A549 (cell line): ENCODE data around the gene SIDT2. TPM values are rescaled to one million over a fixed set of nuclear protein-coding genes. Genes with fewer than 3 reads are reported as not detected.

Experiments
- ATAC-seq, 2 experiments: fragments of 200-7000 bp in 1 of 2; fragments of >200 bp in 1 of 2; cut with Nextera tagmentation in 1 of 2; cut with Tn5 transposase in 1 of 2; 3 replicates each; pipeline versions ENCODE4 v1.8.0 to v1.9.1; 2018 to 2020; ENCODE audit warnings: mild to moderate bottlenecking in 1 of 2, moderate library complexity in 1 of 2
- CTCF ChIA-PET: fragments of 300-600 bp; sonication (Branson Sonifier 250); formaldehyde crosslinking; extraction: SDS; loops from one replicate; lab custom pipeline; 2021; ENCODE audit warnings: antibody characterized with exemption, inconsistent platforms; lab: Yijun Ruan, JAX
- POLR2A ChIA-PET: fragments of 350-600 bp; formaldehyde crosslinking; extraction: SDS; loops from one replicate; lab custom pipeline; 2021; ENCODE audit warnings: antibody characterized with exemption, inconsistent platforms; lab: Yijun Ruan, JAX
- DNase-seq, 2 experiments: peaks; one replicate each; pipeline versions ENCODE4 v3.0.0 to v3.0.0-alpha.2; 2011 to 2016; ENCODE audit warnings: low read depth in 1 of 2, low spot score in 1 of 2
- FAIRE-seq: peaks from 2 replicates; lab custom pipeline; 2011; peaks lifted over from hg19 to GRCh38; lab: Jason Lieb, UNC
- H3K27ac ChIP-seq, 2 experiments: fragments of >200 bp; sonication (Bioruptor Twin); formaldehyde crosslinking; 3 replicates each; pipeline ENCODE4 v1.5.1; 2016 to 2017
- H3K4me1 ChIP-seq: fragments of >200 bp; sonication (Bioruptor Twin); formaldehyde crosslinking; 3 replicates; pipeline ENCODE4 v1.6.1; 2016
- H3K4me2 ChIP-seq: fragments of >200 bp; sonication (Bioruptor Twin); formaldehyde crosslinking; 3 replicates; pipeline ENCODE4 v1.6.1; 2016
- H3K4me3 ChIP-seq: fragments of >200 bp; sonication (Bioruptor Twin); formaldehyde crosslinking; 3 replicates; pipeline ENCODE4 v1.5.1; 2016
- H3K9me3 ChIP-seq: fragments of >200 bp; sonication (Bioruptor Twin); formaldehyde crosslinking; 3 replicates; pipeline ENCODE4 v1.6.1; 2016
- BHLHE40 ChIP-seq: IDR thresholded peaks from 2 replicates; pipeline ENCODE4 v1.6.1; 2012; ENCODE audit warnings: low read depth, low read length, inconsistent platforms
- CBX2 ChIP-seq: fragments of 200-600 bp; sonication (generic); IDR thresholded peaks from 2 replicates; pipeline ENCODE4 v1.6.1; 2016; ENCODE audit warnings: low read depth, mild to moderate bottlenecking, borderline replicate concordance
- CBX8 ChIP-seq: fragments of 200-600 bp; sonication (generic); IDR thresholded peaks from 2 replicates; pipeline ENCODE4 v1.6.1; 2016
- CEBPB ChIP-seq, 2 experiments: fragments of >200 bp in 1 of 2; sonication (Bioruptor Twin) in 1 of 2; formaldehyde crosslinking in 1 of 2; IDR thresholded peaks; 2 replicates each; pipeline ENCODE4 v1.6.1; 2012 to 2016
- CHD2 ChIP-seq: fragments of 150-350 bp; IDR thresholded peaks from 2 replicates; pipeline ENCODE4 v1.6.1; 2014; ENCODE audit warnings: low read length; ENCODE audit not compliant: partially characterized antibody
- EHF ChIP-seq: fragments of 250-450 bp; sonication (Bioruptor Pico); IDR thresholded peaks from 2 replicates; pipeline ENCODE4 v1.5.0; 2020; ENCODE audit warnings: mild to moderate bottlenecking
- EHMT2 ChIP-seq: fragments of 200-600 bp; sonication (generic); IDR thresholded peaks from 2 replicates; pipeline ENCODE4 v1.6.1; 2016; ENCODE audit warnings: antibody characterized with exemption, low read depth, mild to moderate bottlenecking, moderate library complexity
- EP300 ChIP-seq, 2 experiments: fragments of >200 bp; sonication (Bioruptor Twin); formaldehyde crosslinking; IDR thresholded peaks; 2 replicates in 1 of 2; 3 replicates in 1 of 2; pipeline ENCODE4 v1.6.1; 2016 to 2017
- ESRRA ChIP-seq: fragments of 150-350 bp; IDR thresholded peaks from 2 replicates; pipeline ENCODE4 v1.6.1; 2014; ENCODE audit warnings: mild to moderate bottlenecking, low read length, borderline replicate concordance
- FOSB ChIP-seq: fragments of 250-450 bp; sonication (Bioruptor Pico); IDR thresholded peaks from 2 replicates; pipeline ENCODE4 v1.5.0; 2020; ENCODE audit warnings: mild to moderate bottlenecking, moderate library complexity
- FOXS1 ChIP-seq: fragments of 250-450 bp; sonication (Bioruptor Pico); IDR thresholded peaks from 2 replicates; pipeline ENCODE4 v1.5.0; 2020; ENCODE audit warnings: mild to moderate bottlenecking, moderate library complexity
- GATA3 ChIP-seq: IDR thresholded peaks from 2 replicates; pipeline ENCODE4 v1.6.1; 2012; ENCODE audit warnings: borderline replicate concordance
- HOXA7 ChIP-seq: fragments of 250-450 bp; sonication (Bioruptor Pico); IDR thresholded peaks from 2 replicates; pipeline ENCODE4 v1.5.0; 2020; ENCODE audit warnings: mild to moderate bottlenecking, moderate library complexity
- HOXB5 ChIP-seq: fragments of 250-450 bp; sonication (Bioruptor Pico); IDR thresholded peaks from 2 replicates; pipeline ENCODE4 v1.5.0; 2020; ENCODE audit warnings: mild to moderate bottlenecking, moderate library complexity
- JUN ChIP-seq, 2 experiments: fragments of >200 bp; sonication (Bioruptor Twin); formaldehyde crosslinking; IDR thresholded peaks; 2 replicates in 1 of 2; 3 replicates in 1 of 2; pipeline ENCODE4 v1.6.1; 2016 to 2017
- JUNB ChIP-seq: fragments of >200 bp; sonication (Bioruptor Twin); formaldehyde crosslinking; IDR thresholded peaks from 2 replicates; pipeline ENCODE4 v1.6.1; 2016
- KDM1A ChIP-seq: fragments of 200-600 bp; sonication (generic); IDR thresholded peaks from 2 replicates; pipeline ENCODE4 v1.6.1; 2016; ENCODE audit warnings: low read depth, mild to moderate bottlenecking
- MAFK ChIP-seq: fragments of 450-650 bp; IDR thresholded peaks from 2 replicates; pipeline ENCODE4 v1.6.1; 2014; ENCODE audit not compliant: partially characterized antibody
- MAZ ChIP-seq: fragments of 150-350 bp; IDR thresholded peaks from 2 replicates; pipeline ENCODE4 v1.6.1; 2014; ENCODE audit warnings: antibody characterized with exemption, low read depth, low read length, borderline replicate concordance
- MYC ChIP-seq: IDR thresholded peaks from 2 replicates; pipeline ENCODE4 v1.6.1; 2012; ENCODE audit warnings: mild to moderate bottlenecking, inconsistent platforms, low read length, improper control_type of control experiment, borderline replicate concordance
- NPAS2 ChIP-seq: fragments of 250-450 bp; sonication (Bioruptor Pico); IDR thresholded peaks from 2 replicates; pipeline ENCODE4 v1.8.0; 2022; ENCODE audit warnings: mild to moderate bottlenecking, moderate library complexity, borderline replicate concordance
- POLR2AphosphoS2 ChIP-seq: conservative IDR thresholded peaks from 2 replicates; pipeline ENCODE4 v1.6.1; 2012; ENCODE audit warnings: low read length, improper control_type of control experiment, inconsistent platforms
- RAD21 ChIP-seq, 2 experiments: fragments of >200 bp in 1 of 2; sonication (Bioruptor Twin) in 1 of 2; formaldehyde crosslinking in 1 of 2; IDR thresholded peaks in 1 of 2; conservative IDR thresholded peaks in 1 of 2; 2 replicates in 1 of 2; 3 replicates in 1 of 2; pipeline ENCODE4 v1.6.1; 2012 to 2018; ENCODE audit warnings: inconsistent platforms in 1 of 2
- RARB ChIP-seq: fragments of 250-450 bp; sonication (Bioruptor Pico); IDR thresholded peaks from 2 replicates; pipeline ENCODE4 v1.8.0; 2021; ENCODE audit warnings: mild to moderate bottlenecking, moderate library complexity
- RCOR1 ChIP-seq: fragments of 150-350 bp; IDR thresholded peaks from 2 replicates; pipeline ENCODE4 v1.6.1; 2014; ENCODE audit warnings: antibody characterized with exemption, low read length, low read depth
- SMC3 ChIP-seq: fragments of >200 bp; sonication (Bioruptor Twin); formaldehyde crosslinking; IDR thresholded peaks from 3 replicates; pipeline ENCODE4 v1.6.1; 2018; ENCODE audit warnings: inconsistent platforms
- ZNF302 ChIP-seq: fragments of 250-450 bp; sonication (Bioruptor Pico); IDR thresholded peaks from 2 replicates; pipeline ENCODE4 v1.9.0; 2021; ENCODE audit warnings: inconsistent platforms, mild to moderate bottlenecking, moderate library complexity
- ZSCAN20 ChIP-seq: fragments of 250-450 bp; sonication (Bioruptor Pico); IDR thresholded peaks from 2 replicates; pipeline ENCODE4 v1.8.0; 2022; ENCODE audit warnings: mild to moderate bottlenecking, moderate library complexity
- WGBS: methylation state at CpG from one replicate; pipeline ENCODE4 v1.1.6; 2017; ENCODE audit errors: missing lambda C conversion rate; 5-methylcytosine and 5-hydroxymethylcytosine counted together
- polyA plus RNA-seq, 4 experiments: library from polyadenylated mRNA; depleted of rRNA in 3 of 4; stranded (reverse); fragments of >200 nt; fragmentation: RNase III in 1 of 4; extraction: RNeasy Plus Mini Kit Qiagen cat#74134 plus additional on column Dnase treatment in 1 of 4; gene quantifications; 2 replicates in 3 of 4; 3 replicates in 1 of 4; pipeline ENCODE4 v1.2.3, GENCODE V29; 2011 to 2017
- TF ChIP-seq, protein P1 (sequence below): fragments of 250-450 bp; sonication (Bioruptor Pico); IDR thresholded peaks from 2 replicates; pipeline ENCODE4 v1.5.0; 2021; ENCODE audit warnings: mild to moderate bottlenecking, moderate library complexity, borderline replicate concordance
- TF ChIP-seq, protein P2 (sequence below): IDR thresholded peaks from 2 replicates; pipeline ENCODE4 v1.6.1; 2012
- TF ChIP-seq, protein P3 (sequence below): fragments of 250-450 bp; sonication (Bioruptor Pico); IDR thresholded peaks from 2 replicates; pipeline ENCODE4 v1.5.0; 2020; ENCODE audit warnings: low read depth, mild to moderate bottlenecking, moderate library complexity
- TF ChIP-seq, protein P4 (sequence below): fragments of 450-650 bp; IDR thresholded peaks from 2 replicates; pipeline ENCODE4 v1.6.1; 2014; ENCODE audit warnings: antibody characterized with exemption
- TF ChIP-seq, protein P5 (sequence below): fragments of >200 bp; sonication (Bioruptor Twin); formaldehyde crosslinking; IDR thresholded peaks from 3 replicates; pipeline ENCODE4 v1.5.1; 2016
- TF ChIP-seq, protein P6 (sequence below): fragments of 150-350 bp; IDR thresholded peaks from 2 replicates; pipeline ENCODE4 v1.6.1; 2014; ENCODE audit warnings: low read depth, mild to moderate bottlenecking, low read length

SIDT2 gene
- polyA plus RNA-seq, 2 of the 4 experiments (the other 2 are of a cell fraction), result 5.9 to 8.5 TPM

DNA sequence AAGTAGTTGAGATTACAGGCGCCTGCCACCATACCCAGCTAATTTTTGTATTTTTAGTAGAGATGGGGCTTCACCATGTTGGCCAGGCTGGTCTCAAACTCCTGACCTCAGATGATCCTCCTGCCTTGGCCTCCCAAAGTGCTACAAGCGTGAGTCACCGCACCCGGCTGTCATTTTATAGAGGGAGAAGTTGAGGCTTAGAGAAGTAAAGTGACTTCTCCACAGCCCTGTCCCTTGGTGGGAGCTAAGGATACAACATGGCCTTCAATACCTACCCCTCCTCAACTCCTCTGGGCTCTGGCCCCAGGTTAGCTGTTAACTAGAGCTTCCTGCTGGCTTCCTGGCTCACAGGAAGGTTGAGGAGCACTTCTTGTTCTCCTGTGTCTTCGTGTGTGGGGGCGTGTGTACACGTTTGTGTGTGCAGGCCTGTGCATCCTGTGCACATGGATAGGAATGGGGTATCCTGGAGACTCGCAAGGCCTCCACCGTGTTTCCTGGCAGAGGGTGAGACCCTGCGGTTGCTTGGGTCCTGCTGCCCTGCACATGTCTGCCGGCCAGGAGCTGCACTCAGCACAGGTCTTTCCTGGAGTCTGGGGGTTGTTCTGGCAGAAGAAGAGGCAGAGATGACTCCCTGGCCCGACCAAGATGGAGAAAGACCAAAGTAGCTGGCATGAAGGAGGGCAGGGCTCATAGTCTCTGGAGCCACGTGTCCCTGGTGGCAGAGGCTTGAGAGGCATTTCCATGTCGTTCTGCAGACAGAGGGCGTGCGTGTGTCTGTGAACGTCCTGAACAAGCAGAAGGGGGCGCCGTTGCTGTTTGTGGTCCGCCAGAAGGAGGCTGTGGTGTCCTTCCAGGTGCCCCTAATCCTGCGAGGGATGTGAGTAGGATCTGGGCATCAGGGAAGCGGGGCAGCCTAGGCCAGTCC is 2.4 kb downstream of the SIDT2 start:
- 59% methylated on average over 11 of the region's 22 CpGs for WGBS
- Histone ChIP-seq H3K4me3 (no peak overlapping the region), H3K4me1 (peaks cover 13% of the 10 kb centered on the region), H3K27ac (peak overlapping the region in 1 of 2 experiments; percentile 74; a peak in 4 of 6 replicates), H3K9me3 (no peaks in the 10 kb centered on the region), H3K4me2 (no peak overlapping the region)
- ChIA-PET CTCF (interaction anchor here (0.9 to 7.2 kb wide), 18 partner anchors 8 to 75 kb away, joined by 3 to 69 read pairs (median 4); partner anchors contain the start of genes PAFAH1B2 and PCSK7), POLR2A (interaction anchor here (0.7 kb wide), 1 partner anchor 407 kb away, joined by 5 read pairs; no protein-coding TSS in a partner anchor)
- DNase-seq (peak; percentile 66 to 87), FAIRE-seq (no peak), ATAC-seq (peak; percentile 53 to 73; a peak in 5 of 6 replicates)
- TF ChIP-seq NPAS2 (CRISPR knock-in tag) (no peak), KDM1A (no peak), ZSCAN20 (CRISPR knock-in tag) (no peak), MAFK (no peak), RARB (CRISPR knock-in tag) (no peak), MYC (no peak), RAD21 (conservative IDR thresholded peaks at IDR 0.05 in 1 of 2, IDR thresholded peaks at IDR 0.05 in 1 of 2) (peak in 1 of 2 experiments; percentile 47; a peak in 2 of 5 replicates), CHD2 (no peak), POLR2AphosphoS2 (no peak), EHF (CRISPR knock-in tag) (no peak), HOXA7 (CRISPR knock-in tag) (no peak), HOXB5 (CRISPR knock-in tag) (no peak), BHLHE40 (no peak), MAZ (no peak), FOXS1 (no peak), ESRRA (no peak), JUN (IDR thresholded peaks at IDR 0.05) (no peak), GATA3 (no peak), ZNF302 (CRISPR knock-in tag) (no peak), SMC3 (peak; percentile 32; the same call in 1 of the 3 replicates), JUNB (no peak), EHMT2 (no peak), CBX8 (no peak), CEBPB (IDR thresholded peaks at IDR 0.05) (no peak), EP300 (IDR thresholded peaks at IDR 0.05) (no peak), CBX2 (no peak), FOSB (CRISPR knock-in tag) (no peak), RCOR1 (no peak)
- TF ChIP-seq, protein P1, sequence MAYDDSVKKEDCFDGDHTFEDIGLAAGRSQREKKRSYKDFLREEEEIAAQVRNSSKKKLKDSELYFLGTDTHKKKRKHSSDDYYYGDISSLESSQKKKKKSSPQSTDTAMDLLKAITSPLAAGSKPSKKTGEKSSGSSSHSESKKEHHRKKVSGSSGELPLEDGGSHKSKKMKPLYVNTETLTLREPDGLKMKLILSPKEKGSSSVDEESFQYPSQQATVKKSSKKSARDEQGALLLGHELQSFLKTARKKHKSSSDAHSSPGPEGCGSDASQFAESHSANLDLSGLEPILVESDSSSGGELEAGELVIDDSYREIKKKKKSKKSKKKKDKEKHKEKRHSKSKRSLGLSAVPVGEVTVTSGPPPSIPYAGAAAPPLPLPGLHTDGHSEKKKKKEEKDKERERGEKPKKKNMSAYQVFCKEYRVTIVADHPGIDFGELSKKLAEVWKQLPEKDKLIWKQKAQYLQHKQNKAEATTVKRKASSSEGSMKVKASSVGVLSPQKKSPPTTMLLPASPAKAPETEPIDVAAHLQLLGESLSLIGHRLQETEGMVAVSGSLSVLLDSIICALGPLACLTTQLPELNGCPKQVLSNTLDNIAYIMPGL (CRISPR knock-in tag), result no peak
- TF ChIP-seq, protein P2, sequence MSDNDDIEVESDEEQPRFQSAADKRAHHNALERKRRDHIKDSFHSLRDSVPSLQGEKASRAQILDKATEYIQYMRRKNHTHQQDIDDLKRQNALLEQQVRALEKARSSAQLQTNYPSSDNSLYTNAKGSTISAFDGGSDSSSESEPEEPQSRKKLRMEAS, result peak; percentile 70
- TF ChIP-seq, protein P3, sequence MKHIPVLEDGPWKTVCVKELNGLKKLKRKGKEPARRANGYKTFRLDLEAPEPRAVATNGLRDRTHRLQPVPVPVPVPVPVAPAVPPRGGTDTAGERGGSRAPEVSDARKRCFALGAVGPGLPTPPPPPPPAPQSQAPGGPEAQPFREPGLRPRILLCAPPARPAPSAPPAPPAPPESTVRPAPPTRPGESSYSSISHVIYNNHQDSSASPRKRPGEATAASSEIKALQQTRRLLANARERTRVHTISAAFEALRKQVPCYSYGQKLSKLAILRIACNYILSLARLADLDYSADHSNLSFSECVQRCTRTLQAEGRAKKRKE (CRISPR knock-in tag), result no peak
- TF ChIP-seq, protein P4, sequence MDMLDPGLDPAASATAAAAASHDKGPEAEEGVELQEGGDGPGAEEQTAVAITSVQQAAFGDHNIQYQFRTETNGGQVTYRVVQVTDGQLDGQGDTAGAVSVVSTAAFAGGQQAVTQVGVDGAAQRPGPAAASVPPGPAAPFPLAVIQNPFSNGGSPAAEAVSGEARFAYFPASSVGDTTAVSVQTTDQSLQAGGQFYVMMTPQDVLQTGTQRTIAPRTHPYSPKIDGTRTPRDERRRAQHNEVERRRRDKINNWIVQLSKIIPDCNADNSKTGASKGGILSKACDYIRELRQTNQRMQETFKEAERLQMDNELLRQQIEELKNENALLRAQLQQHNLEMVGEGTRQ, result peak; percentile 63
- TF ChIP-seq, protein P5, sequence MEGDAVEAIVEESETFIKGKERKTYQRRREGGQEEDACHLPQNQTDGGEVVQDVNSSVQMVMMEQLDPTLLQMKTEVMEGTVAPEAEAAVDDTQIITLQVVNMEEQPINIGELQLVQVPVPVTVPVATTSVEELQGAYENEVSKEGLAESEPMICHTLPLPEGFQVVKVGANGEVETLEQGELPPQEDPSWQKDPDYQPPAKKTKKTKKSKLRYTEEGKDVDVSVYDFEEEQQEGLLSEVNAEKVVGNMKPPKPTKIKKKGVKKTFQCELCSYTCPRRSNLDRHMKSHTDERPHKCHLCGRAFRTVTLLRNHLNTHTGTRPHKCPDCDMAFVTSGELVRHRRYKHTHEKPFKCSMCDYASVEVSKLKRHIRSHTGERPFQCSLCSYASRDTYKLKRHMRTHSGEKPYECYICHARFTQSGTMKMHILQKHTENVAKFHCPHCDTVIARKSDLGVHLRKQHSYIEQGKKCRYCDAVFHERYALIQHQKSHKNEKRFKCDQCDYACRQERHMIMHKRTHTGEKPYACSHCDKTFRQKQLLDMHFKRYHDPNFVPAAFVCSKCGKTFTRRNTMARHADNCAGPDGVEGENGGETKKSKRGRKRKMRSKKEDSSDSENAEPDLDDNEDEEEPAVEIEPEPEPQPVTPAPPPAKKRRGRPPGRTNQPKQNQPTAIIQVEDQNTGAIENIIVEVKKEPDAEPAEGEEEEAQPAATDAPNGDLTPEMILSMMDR, result peak; percentile 57
- TF ChIP-seq, protein P6, sequence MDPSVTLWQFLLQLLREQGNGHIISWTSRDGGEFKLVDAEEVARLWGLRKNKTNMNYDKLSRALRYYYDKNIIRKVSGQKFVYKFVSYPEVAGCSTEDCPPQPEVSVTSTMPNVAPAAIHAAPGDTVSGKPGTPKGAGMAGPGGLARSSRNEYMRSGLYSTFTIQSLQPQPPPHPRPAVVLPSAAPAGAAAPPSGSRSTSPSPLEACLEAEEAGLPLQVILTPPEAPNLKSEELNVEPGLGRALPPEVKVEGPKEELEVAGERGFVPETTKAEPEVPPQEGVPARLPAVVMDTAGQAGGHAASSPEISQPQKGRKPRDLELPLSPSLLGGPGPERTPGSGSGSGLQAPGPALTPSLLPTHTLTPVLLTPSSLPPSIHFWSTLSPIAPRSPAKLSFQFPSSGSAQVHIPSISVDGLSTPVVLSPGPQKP, result no peak
